Activated CD8-positive, alpha-beta T cell treated with anti-CD3 and anti-CD28 coated beads for 36 hours (primary cell): ENCODE data around the gene STK39. TPM values are rescaled to one million over a fixed set of nuclear protein-coding genes. Genes with fewer than 3 reads are reported as not detected.

ENCODE experiments used
- ATAC-seq: fragments of 200-7000 bp; cut with Tn5 transposase; one replicate; pipeline ENCODE4 v1.10.0; 2021; ENCODE audit warnings: mild to moderate bottlenecking, moderate library complexity
- CTCF ChIA-PET: fragments of 350-600 bp; sonication (Branson Sonifier 250); formaldehyde crosslinking; loops from one replicate; lab custom pipeline; 2021; ENCODE audit warnings: antibody characterized with exemption; lab: Charles Lee
- POLR2A ChIA-PET: fragments of 350-600 bp; sonication (Branson Sonifier 250); formaldehyde crosslinking; loops from one replicate; lab custom pipeline; 2021; ENCODE audit warnings: antibody characterized with exemption; lab: Charles Lee
- DNase-seq: peaks from one replicate; pipeline ENCODE4 v3.0.0-alpha.2; 2020
- H3K27ac Mint-ChIP-seq: one replicate; pipeline ENCODE4 v1.8.0; 2021; ENCODE audit warnings: mild to moderate bottlenecking, mixed read lengths
- H3K27me3 Mint-ChIP-seq: one replicate; pipeline ENCODE4 v1.8.0; 2021; ENCODE audit warnings: mixed read lengths
- H3K36me3 Mint-ChIP-seq: one replicate; pipeline ENCODE4 v1.8.0; 2021; ENCODE audit warnings: low read depth, mixed read lengths
- H3K4me1 Mint-ChIP-seq: one replicate; pipeline ENCODE4 v1.8.0; 2021; ENCODE audit warnings: low read depth, mixed read lengths
- H3K4me3 Mint-ChIP-seq: one replicate; pipeline ENCODE4 v1.8.0; 2021; ENCODE audit warnings: mild to moderate bottlenecking, moderate library complexity, mixed read lengths
- H3K9me3 Mint-ChIP-seq: one replicate; pipeline ENCODE4 v1.8.0; 2021; ENCODE audit warnings: mixed read lengths
- CTCF ChIP-seq: fragments of 200-600 bp; IDR thresholded peaks from one replicate; pipeline ENCODE4 v1.8.0; 2022; ENCODE audit warnings: antibody characterized with exemption, mild to moderate bottlenecking
- intact Hi-C: fragments of 100-400 bp; cut with micrococcal nuclease; formaldehyde crosslinking; loops from one replicate; pipeline ENCODE4 v1.10.0; 2022
- total RNA-seq, 2 experiments: library from RNA; stranded (reverse); gene quantifications; one replicate each; pipeline ENCODE4 v1.2.3, GENCODE V29; 2021

Gene STK39
- total RNA-seq, 2 experiments from 2014 or later = 32.8 to 33.9 TPM

GRCh38 chr2:168290391-168290790 is 43.0 kb upstream of the STK39 start:
- ChIA-PET POLR2A (no interaction called here), CTCF (no interaction called here)
- no peak overlapping the region for H3K4me3 Mint-ChIP-seq
- no peaks in the 10 kb centered on the region for H3K9me3 Mint-ChIP-seq
- no peak for ATAC-seq
- no peak for DNase-seq
- no peaks in the 10 kb centered on the region for H3K27me3 Mint-ChIP-seq
- no peak for TF ChIP-seq CTCF
- no peaks in the 10 kb centered on the region for H3K4me1 Mint-ChIP-seq
- no peaks in the 10 kb centered on the region for H3K36me3 Mint-ChIP-seq
- H3K27ac Mint-ChIP-seq = no peak overlapping the region
- intact Hi-C loops = no loop called here

GRCh38 chr2:168289880-168290279 is 42.5 kb upstream of the STK39 start:
- no peak overlapping the region for H3K4me3 Mint-ChIP-seq
- intact Hi-C loops = no loop called here
- POLR2A ChIA-PET = no interaction called here
- DNase-seq (no peak), ATAC-seq (no peak)
- CTCF ChIA-PET = no interaction called here
- TF ChIP-seq CTCF = no peak
- no peaks in the 10 kb centered on the region for H3K4me1 Mint-ChIP-seq
- H3K27ac Mint-ChIP-seq = no peak overlapping the region
- H3K36me3 Mint-ChIP-seq = no peaks in the 10 kb centered on the region
- H3K9me3 Mint-ChIP-seq = no peaks in the 10 kb centered on the region
- no peaks in the 10 kb centered on the region for H3K27me3 Mint-ChIP-seq

- no peak for DNase-seq
- Mint-ChIP-seq H3K27me3 (no peaks in the 10 kb centered on the region), H3K4me3 (no peak overlapping the region), H3K9me3 (no peaks in the 10 kb centered on the region), H3K27ac (no peak overlapping the region), H3K36me3 (no peaks in the 10 kb centered on the region), H3K4me1 (no peaks in the 10 kb centered on the region)
- intact Hi-C loops = no loop called here
- no peak for ATAC-seq
- ChIA-PET POLR2A (no interaction called here), CTCF (interaction anchor here (1.5 kb wide), 1 partner anchor 17 kb away, joined by 4 read pairs; no protein-coding TSS in a partner anchor)
- no peak for TF ChIP-seq CTCF
Observed at GRCh38 chr2:168286535-168286934, 39.1 kb upstream of the STK39 start.

- H3K27ac Mint-ChIP-seq = no peak overlapping the region
- H3K36me3 Mint-ChIP-seq = no peaks in the 10 kb centered on the region
- H3K4me3 Mint-ChIP-seq = no peak overlapping the region
- POLR2A ChIA-PET = no interaction called here
- H3K27me3 Mint-ChIP-seq = peaks cover 5% of the 10 kb centered on the region
- no peak for TF ChIP-seq CTCF
- intact Hi-C loops = no loop called here
- ATAC-seq = no peak
- CTCF ChIA-PET = interaction anchor here (1.4 to 1.5 kb wide), 2 partner anchors 13 to 159 kb away, joined by 3 to 5 read pairs; no protein-coding TSS in a partner anchor
- H3K4me1 Mint-ChIP-seq = no peaks in the 10 kb centered on the region
- no peaks in the 10 kb centered on the region for H3K9me3 Mint-ChIP-seq
- DNase-seq = no peak
Observed at GRCh38 chr2:168278424-168278888, 31.1 kb upstream of the STK39 start.

GRCh38 chr2:168277276-168277675 is 29.9 kb upstream of the STK39 start:
- H3K27ac Mint-ChIP-seq = no peak overlapping the region
- no peak for TF ChIP-seq CTCF
- H3K36me3 Mint-ChIP-seq = no peaks in the 10 kb centered on the region
- DNase-seq (no peak), ATAC-seq (no peak)
- intact Hi-C loops = no loop called here
- H3K4me1 Mint-ChIP-seq = no peaks in the 10 kb centered on the region
- H3K9me3 Mint-ChIP-seq = no peaks in the 10 kb centered on the region
- H3K4me3 Mint-ChIP-seq = no peak overlapping the region
- H3K27me3 Mint-ChIP-seq = peaks cover 5% of the 10 kb centered on the region
- CTCF ChIA-PET = no interaction called here
- POLR2A ChIA-PET = no interaction called here
